Activated B cell treated with CpG ODN at 0.5 μM for 24 hours (primary cell): ENCODE results near the gene ASPG. TPM values are rescaled to one million over a fixed set of nuclear protein-coding genes. Genes with fewer than 3 reads are reported as not detected.

Source experiments
- ATAC-seq: fragments of 200-7000 bp; cut with Tn5 transposase; one replicate; pipeline ENCODE4 v1.10.0; 2021; ENCODE audit warnings: low read depth, mild to moderate bottlenecking, moderate library complexity
- CTCF ChIA-PET: fragments of 350-600 bp; sonication (Branson Sonifier 250); formaldehyde crosslinking; loops from one replicate; lab custom pipeline; 2021; ENCODE audit warnings: antibody characterized with exemption; lab: Charles Lee
- POLR2A ChIA-PET: fragments of 350-600 bp; sonication (Branson Sonifier 250); formaldehyde crosslinking; loops from one replicate; lab custom pipeline; 2021; ENCODE audit warnings: antibody characterized with exemption; lab: Charles Lee
- DNase-seq: peaks from one replicate; pipeline ENCODE4 v3.0.0; 2022
- H3K27ac Mint-ChIP-seq: one replicate; pipeline ENCODE4 v1.8.0; 2020; ENCODE audit warnings: mixed read lengths
- H3K27me3 Mint-ChIP-seq: one replicate; pipeline ENCODE4 v1.8.0; 2021; ENCODE audit warnings: mixed read lengths
- H3K36me3 Mint-ChIP-seq: one replicate; pipeline ENCODE4 v1.8.0; 2021; ENCODE audit warnings: low read depth, mixed read lengths
- H3K4me1 Mint-ChIP-seq: one replicate; pipeline ENCODE4 v1.8.0; 2021; ENCODE audit warnings: mixed read lengths
- H3K4me3 Mint-ChIP-seq: one replicate; pipeline ENCODE4 v1.8.0; 2020; ENCODE audit warnings: mild to moderate bottlenecking, mixed read lengths
- H3K9me3 Mint-ChIP-seq: one replicate; pipeline ENCODE4 v1.8.0; 2020; ENCODE audit warnings: mixed read lengths
- intact Hi-C: fragments of 100-400 bp; cut with micrococcal nuclease; formaldehyde crosslinking; loops from one replicate; pipeline ENCODE4 v1.15.1; 2024
- total RNA-seq: library from RNA; stranded (reverse); gene quantifications from 2 replicates; pipeline ENCODE4 v1.2.3, GENCODE V29; 2022
- TF ChIP-seq, protein P1 (sequence below): fragments of 200-600 bp; IDR thresholded peaks from one replicate; pipeline ENCODE4 v1.8.0; 2022; ENCODE audit warnings: antibody characterized with exemption, mild to moderate bottlenecking

ASPG gene
- total RNA-seq, 1 donor from 2014 or later = not detected

DNA sequence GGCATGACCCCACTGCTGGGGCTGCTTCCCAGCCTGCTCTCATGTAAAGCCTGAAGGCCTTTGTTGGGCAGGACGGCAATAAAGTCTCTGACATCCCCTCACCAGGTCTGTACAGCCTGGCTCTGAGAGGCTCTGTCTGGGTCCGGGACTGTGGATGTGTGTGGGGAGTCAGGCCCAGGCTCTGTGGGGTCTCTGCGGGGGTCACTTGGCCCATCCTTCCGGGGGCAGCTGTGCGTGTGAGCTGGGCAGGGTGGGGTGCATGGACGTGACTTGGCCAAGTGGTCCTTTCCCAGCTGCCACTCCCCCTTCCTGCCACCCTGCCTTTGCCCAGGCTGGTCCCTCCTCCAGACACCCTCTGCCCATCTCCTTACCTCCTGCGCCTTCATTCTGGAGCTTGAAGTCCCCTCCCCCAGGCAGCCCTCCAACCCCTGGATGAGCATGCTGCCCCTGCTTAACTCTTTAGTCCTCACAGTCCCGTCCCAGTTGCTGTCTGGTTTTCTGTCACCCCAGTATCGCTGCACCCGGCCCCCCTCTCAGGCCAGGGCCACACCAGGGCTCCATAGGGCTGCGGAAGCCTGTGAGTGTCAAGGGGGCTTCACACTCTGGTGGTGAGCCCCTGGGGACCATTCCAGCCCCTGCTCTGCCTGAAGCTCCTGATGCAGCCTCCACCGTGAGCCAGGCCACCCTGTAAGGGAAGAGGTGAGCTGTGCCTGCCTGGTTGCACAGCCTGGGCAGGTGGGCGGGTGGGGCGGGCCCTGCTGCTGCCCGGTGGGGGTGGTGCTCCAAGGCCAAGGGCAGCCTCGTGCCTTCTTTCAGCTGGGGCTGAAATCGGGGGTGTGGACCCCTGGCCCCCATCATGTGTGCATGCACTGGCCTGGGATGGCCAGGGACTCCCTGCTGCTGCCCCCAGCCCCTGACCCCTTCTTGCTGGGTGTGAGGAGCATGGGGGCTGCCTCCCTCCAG, 27.4 kb downstream of the ASPG start:
- TF ChIP-seq, protein P1, sequence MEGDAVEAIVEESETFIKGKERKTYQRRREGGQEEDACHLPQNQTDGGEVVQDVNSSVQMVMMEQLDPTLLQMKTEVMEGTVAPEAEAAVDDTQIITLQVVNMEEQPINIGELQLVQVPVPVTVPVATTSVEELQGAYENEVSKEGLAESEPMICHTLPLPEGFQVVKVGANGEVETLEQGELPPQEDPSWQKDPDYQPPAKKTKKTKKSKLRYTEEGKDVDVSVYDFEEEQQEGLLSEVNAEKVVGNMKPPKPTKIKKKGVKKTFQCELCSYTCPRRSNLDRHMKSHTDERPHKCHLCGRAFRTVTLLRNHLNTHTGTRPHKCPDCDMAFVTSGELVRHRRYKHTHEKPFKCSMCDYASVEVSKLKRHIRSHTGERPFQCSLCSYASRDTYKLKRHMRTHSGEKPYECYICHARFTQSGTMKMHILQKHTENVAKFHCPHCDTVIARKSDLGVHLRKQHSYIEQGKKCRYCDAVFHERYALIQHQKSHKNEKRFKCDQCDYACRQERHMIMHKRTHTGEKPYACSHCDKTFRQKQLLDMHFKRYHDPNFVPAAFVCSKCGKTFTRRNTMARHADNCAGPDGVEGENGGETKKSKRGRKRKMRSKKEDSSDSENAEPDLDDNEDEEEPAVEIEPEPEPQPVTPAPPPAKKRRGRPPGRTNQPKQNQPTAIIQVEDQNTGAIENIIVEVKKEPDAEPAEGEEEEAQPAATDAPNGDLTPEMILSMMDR = no peak
- Mint-ChIP-seq H3K9me3 (no peaks in the 10 kb centered on the region), H3K27me3 (peaks cover 14% of the 10 kb centered on the region), H3K4me3 (no peak overlapping the region), H3K27ac (no peak overlapping the region), H3K36me3 (no peaks in the 10 kb centered on the region), H3K4me1 (peaks cover 7% of the 10 kb centered on the region)
- ChIA-PET POLR2A (no interaction called here), CTCF (no interaction called here)
- ATAC-seq (no peak), DNase-seq (no peak)
- intact Hi-C loops = no loop called here

DNA sequence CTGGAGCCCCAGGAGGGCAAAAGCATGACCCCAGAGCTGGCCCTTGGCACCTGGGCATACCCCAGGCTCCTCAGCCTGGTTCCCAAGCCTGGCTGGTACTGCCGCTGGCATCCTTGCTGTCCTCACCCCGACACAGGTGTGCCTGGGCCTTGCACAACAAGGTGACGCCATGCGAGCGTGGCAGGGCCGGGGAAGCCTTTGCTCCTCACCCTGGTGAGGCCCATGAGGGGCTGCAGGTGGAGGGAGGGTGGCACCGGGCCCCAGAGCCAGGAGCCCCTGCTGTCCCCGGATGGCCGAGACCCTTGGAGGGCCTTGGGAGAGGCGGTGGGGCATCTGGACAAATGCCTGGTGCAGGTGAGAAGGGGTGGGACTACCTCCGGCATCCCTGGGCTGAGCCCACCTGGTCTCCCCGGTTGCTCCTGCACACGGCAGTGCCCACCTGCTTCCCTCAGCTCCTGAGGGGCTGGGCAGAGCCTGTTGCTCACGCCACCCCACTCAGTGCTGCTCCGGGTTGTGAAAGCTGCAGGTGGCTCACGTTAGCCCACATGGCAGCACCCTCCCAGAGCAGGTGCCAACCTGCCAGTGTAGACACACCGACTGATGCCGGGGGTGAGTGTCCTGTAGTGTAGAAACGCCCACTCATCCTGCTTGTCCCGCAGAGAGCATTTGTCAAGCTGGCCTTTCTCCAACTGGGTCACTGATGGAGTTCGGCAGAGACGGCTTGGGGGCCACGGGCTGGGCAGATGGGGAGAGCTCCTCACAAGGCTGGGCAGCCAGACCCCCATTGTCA, 28.3 kb downstream of the ASPG start:
- no peaks in the 10 kb centered on the region for H3K9me3 Mint-ChIP-seq
- H3K27me3 Mint-ChIP-seq = peaks cover 23% of the 10 kb centered on the region
- ChIA-PET CTCF (interaction anchor here (0.9 kb wide), 1 partner anchor 209 kb away, joined by 3 read pairs; no protein-coding TSS in a partner anchor), POLR2A (no interaction called here)
- no peak overlapping the region for H3K27ac Mint-ChIP-seq
- TF ChIP-seq, protein P1 = no peak
- no peak for ATAC-seq
- no peaks in the 10 kb centered on the region for H3K36me3 Mint-ChIP-seq
- intact Hi-C loops = no loop called here
- no peak for DNase-seq
- H3K4me3 Mint-ChIP-seq = no peak overlapping the region
- H3K4me1 Mint-ChIP-seq = peaks cover 7% of the 10 kb centered on the region

DNA sequence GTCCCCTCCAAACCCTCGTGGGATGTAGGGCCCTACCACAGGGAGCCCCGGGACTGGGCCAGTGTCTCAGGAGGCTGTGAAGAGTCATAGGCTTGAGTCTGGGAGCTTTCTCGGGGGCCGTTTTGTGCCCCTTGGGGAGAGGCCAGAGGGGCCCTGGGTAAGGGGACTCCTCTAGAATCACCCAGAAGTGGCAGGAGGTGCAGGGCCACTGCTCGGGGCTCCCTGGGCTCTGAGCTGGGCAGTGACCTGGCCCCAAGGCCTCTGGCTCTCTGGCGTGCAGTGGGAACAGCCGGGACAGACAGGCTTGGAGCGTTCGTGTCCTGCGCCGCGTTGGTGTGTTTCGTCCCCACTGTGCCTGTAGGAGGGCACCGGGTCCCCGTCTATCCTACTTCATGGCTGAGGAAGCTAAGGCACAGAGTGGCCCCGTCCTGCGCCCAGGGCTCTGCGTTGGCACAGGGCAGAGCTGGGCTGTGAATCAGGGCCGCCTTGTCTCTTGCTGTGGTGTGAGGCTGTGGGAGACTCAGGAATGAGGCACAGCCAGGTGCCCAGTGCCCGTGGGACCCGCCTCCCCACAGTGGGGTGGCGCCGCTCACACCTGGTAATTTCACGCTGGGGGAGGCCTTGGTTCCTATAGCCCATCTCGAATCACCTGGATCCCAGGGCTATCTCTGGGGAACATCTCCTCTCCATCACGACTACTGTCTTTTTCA, 29.1 kb downstream of the ASPG start:
- Mint-ChIP-seq H3K4me1 (peaks cover 7% of the 10 kb centered on the region), H3K27me3 (peaks cover 25% of the 10 kb centered on the region), H3K9me3 (no peaks in the 10 kb centered on the region), H3K36me3 (no peaks in the 10 kb centered on the region), H3K27ac (no peak overlapping the region), H3K4me3 (no peak overlapping the region)
- ATAC-seq (no peak), DNase-seq (no peak)
- TF ChIP-seq, protein P1 = no peak
- intact Hi-C loops = no loop called here
- CTCF ChIA-PET = interaction anchor here (0.9 kb wide), 1 partner anchor 210 kb away, joined by 3 read pairs; no protein-coding TSS in a partner anchor
- POLR2A ChIA-PET = no interaction called here

DNA sequence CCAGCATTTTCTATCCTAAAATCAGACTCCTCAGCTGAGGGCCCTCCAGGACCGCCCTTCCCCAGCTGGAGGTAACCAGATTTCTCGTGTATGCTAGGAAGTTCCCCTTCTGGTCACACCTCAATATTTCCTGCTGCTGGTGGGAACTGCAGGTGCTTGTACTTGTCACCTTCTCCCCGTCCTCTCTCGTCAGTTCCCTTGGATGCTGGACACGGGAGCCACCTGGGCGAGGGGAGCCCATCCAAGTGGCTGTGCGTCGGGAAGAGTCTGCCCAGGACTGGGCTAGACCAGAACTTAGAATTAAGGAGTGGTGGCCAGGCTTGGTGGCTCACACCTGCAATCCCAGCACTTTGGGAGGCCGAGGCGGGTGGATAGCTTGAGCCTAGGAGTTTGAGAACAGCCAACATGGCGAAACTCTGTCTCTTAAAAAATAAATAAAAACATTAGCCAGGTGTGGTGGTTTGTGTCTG, 29.7 kb downstream of the ASPG start:
- Mint-ChIP-seq H3K27ac (no peak overlapping the region), H3K36me3 (no peaks in the 10 kb centered on the region)

More for the DNA sequence above, 29.7 kb downstream of the ASPG start:
- H3K27me3 Mint-ChIP-seq = peaks cover 29% of the 10 kb centered on the region
- DNase-seq (no peak), ATAC-seq (no peak)
- CTCF ChIA-PET = no interaction called here
- peaks cover 7% of the 10 kb centered on the region for H3K4me1 Mint-ChIP-seq
- TF ChIP-seq, protein P1 = no peak
- POLR2A ChIA-PET = no interaction called here
- no peak overlapping the region for H3K4me3 Mint-ChIP-seq
- intact Hi-C loops = no loop called here
- H3K9me3 Mint-ChIP-seq = no peaks in the 10 kb centered on the region
